ENCODE results near the gene FARSA.

DNA sequence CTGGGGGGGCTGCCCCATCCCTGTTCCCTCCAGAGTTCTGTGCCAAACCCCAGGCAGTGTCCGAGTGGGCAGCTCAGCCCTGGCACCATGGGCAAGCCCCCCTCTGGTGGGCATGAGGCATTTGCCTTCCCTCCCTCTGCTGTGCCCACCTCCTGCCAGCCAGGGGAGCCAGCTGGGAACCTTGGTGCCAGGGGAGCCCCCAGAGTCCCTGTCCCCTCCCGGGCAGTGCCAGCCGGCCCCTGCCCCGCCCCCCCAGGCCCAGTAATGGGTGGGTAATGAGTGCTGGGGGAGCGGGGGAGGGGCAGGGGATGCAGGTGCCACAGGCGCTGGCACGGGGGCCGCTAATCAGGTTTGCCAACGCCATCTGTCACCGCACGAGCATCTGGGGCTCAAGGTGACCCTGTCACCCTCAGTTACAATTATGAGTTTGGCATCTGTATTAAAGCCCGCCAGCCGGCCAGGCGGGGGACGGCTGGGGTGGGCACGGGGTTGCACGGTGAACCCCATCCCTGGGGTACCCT lies 41.8 kb upstream of the FARSA start:
- TF ChIP-seq, protein P1, sequence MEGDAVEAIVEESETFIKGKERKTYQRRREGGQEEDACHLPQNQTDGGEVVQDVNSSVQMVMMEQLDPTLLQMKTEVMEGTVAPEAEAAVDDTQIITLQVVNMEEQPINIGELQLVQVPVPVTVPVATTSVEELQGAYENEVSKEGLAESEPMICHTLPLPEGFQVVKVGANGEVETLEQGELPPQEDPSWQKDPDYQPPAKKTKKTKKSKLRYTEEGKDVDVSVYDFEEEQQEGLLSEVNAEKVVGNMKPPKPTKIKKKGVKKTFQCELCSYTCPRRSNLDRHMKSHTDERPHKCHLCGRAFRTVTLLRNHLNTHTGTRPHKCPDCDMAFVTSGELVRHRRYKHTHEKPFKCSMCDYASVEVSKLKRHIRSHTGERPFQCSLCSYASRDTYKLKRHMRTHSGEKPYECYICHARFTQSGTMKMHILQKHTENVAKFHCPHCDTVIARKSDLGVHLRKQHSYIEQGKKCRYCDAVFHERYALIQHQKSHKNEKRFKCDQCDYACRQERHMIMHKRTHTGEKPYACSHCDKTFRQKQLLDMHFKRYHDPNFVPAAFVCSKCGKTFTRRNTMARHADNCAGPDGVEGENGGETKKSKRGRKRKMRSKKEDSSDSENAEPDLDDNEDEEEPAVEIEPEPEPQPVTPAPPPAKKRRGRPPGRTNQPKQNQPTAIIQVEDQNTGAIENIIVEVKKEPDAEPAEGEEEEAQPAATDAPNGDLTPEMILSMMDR (IDR thresholded peaks at IDR 0.05) = no peak
- TF ChIP-seq POLR2A (IDR thresholded peaks at IDR 0.05) = no peak
